ENCODE measurements around the gene GORAB.

GRCh38 chr1:170576980-170577379 lies 45.0 kb downstream of the GORAB start:
- no peak for TF ChIP-seq EZH2 (IDR thresholded peaks at IDR 0.05; ENCODE audit: insufficient read depth, poor library complexity, severe bottlenecking)
- no peak for TF ChIP-seq EZH2phosphoT487 (IDR thresholded peaks at IDR 0.05; ENCODE audit: insufficient read depth, low read depth)

Measured in GM23248 (cell line).